ENCODE data around the gene DDN. TPM values are rescaled to one million over a fixed set of nuclear protein-coding genes. Genes with fewer than 3 reads are reported as not detected.

Gene DDN
- total RNA-seq, 1 donor from 2014 or later, result 6.4 TPM

GRCh38 chr12:49031573-49032161, 32.5 kb upstream of the DDN start:
- H3K4me3 Mint-ChIP-seq (ENCODE audit: unreplicated experiment), result no peak overlapping the region
- H3K9me3 Mint-ChIP-seq (ENCODE audit: unreplicated experiment), result peaks cover 6% of the 10 kb centered on the region
- peaks cover 2% of the 10 kb centered on the region for H3K4me1 Mint-ChIP-seq (ENCODE audit: low read depth, unreplicated experiment)
- H3K36me3 Mint-ChIP-seq (ENCODE audit: unreplicated experiment), result no peaks in the 10 kb centered on the region
- DNase-seq, result no peak
- H3K27ac Mint-ChIP-seq (ENCODE audit: unreplicated experiment), result no peak overlapping the region
- no peak for TF ChIP-seq CTCF (IDR thresholded peaks at IDR 0.05; ENCODE audit: partially characterized antibody, unreplicated experiment)
- H3K27me3 Mint-ChIP-seq (ENCODE audit: unreplicated experiment), result peaks cover 1% of the 10 kb centered on the region

- Mint-ChIP-seq H3K9me3 (ENCODE audit: unreplicated experiment) (peaks cover 6% of the 10 kb centered on the region), H3K27ac (ENCODE audit: unreplicated experiment) (no peak overlapping the region), H3K27me3 (ENCODE audit: unreplicated experiment) (peaks cover 1% of the 10 kb centered on the region), H3K36me3 (ENCODE audit: unreplicated experiment) (no peaks in the 10 kb centered on the region), H3K4me3 (ENCODE audit: unreplicated experiment) (no peak overlapping the region), H3K4me1 (ENCODE audit: low read depth, unreplicated experiment) (peaks cover 2% of the 10 kb centered on the region)
- no peak for TF ChIP-seq CTCF (IDR thresholded peaks at IDR 0.05; ENCODE audit: partially characterized antibody, unreplicated experiment)
- DNase-seq, result no peak
Observed at GRCh38 chr12:49030714-49031572, 31.8 kb upstream of the DDN start.

GRCh38 chr12:49030119-49030518, 30.9 kb upstream of the DDN start:
- no peak overlapping the region for H3K27ac Mint-ChIP-seq (ENCODE audit: unreplicated experiment)
- H3K4me1 Mint-ChIP-seq (ENCODE audit: low read depth, unreplicated experiment), result peaks cover 2% of the 10 kb centered on the region
- no peaks in the 10 kb centered on the region for H3K36me3 Mint-ChIP-seq (ENCODE audit: unreplicated experiment)
- H3K9me3 Mint-ChIP-seq (ENCODE audit: unreplicated experiment), result peaks cover 6% of the 10 kb centered on the region
- H3K4me3 Mint-ChIP-seq (ENCODE audit: unreplicated experiment), result no peak overlapping the region
- H3K27me3 Mint-ChIP-seq (ENCODE audit: unreplicated experiment), result peaks cover 1% of the 10 kb centered on the region
- no peak for TF ChIP-seq CTCF (IDR thresholded peaks at IDR 0.05; ENCODE audit: partially characterized antibody, unreplicated experiment)
- no peak for DNase-seq

GRCh38 chr12:49028666-49029275, 29.6 kb upstream of the DDN start:
- peaks cover 1% of the 10 kb centered on the region for H3K27me3 Mint-ChIP-seq (ENCODE audit: unreplicated experiment)
- no peak for DNase-seq
- no peak overlapping the region for H3K4me3 Mint-ChIP-seq (ENCODE audit: unreplicated experiment)
- H3K9me3 Mint-ChIP-seq (ENCODE audit: unreplicated experiment), result peaks cover 6% of the 10 kb centered on the region
- H3K27ac Mint-ChIP-seq (ENCODE audit: unreplicated experiment), result no peak overlapping the region
- H3K4me1 Mint-ChIP-seq (ENCODE audit: low read depth, unreplicated experiment), result peaks cover 2% of the 10 kb centered on the region
- H3K36me3 Mint-ChIP-seq (ENCODE audit: unreplicated experiment), result no peaks in the 10 kb centered on the region
- no peak for TF ChIP-seq CTCF (IDR thresholded peaks at IDR 0.05; ENCODE audit: partially characterized antibody, unreplicated experiment)
